AG10803 (cell line): ENCODE measurements around the gene GPS1.

Source experiments
- DNase-seq: peaks from one replicate; pipeline ENCODE4 v3.0.0; 2010; ENCODE audit warnings: low read depth
- H3K4me3 ChIP-seq: 2 replicates; pipeline ENCODE4 v1.5.1; 2011; ENCODE audit warnings: mild to moderate bottlenecking, low read length, control low read depth
- CTCF ChIP-seq: conservative IDR thresholded peaks from 2 replicates; pipeline ENCODE4 v1.5.1; 2011; ENCODE audit warnings: mild to moderate bottlenecking, low read length, control low read depth, inconsistent platforms

GPS1 gene

GRCh38 chr17:82007228-82007494 lies 44.5 kb upstream of the GPS1 start:
- no peak for DNase-seq

GRCh38 chr17:82007495-82008257 lies 44.0 kb upstream of the GPS1 start:
- DNase-seq: no peak
- TF ChIP-seq CTCF: no peak
- no peak overlapping the region for H3K4me3 ChIP-seq

More at GRCh38 chr17:82007228-82007494, 44.5 kb upstream of the GPS1 start:
- no peak for TF ChIP-seq CTCF
- H3K4me3 ChIP-seq: no peak overlapping the region

GRCh38 chr17:82008258-82008940 lies 43.3 kb upstream of the GPS1 start:
- TF ChIP-seq CTCF: no peak
- DNase-seq: no peak
- H3K4me3 ChIP-seq: no peak overlapping the region

GRCh38 chr17:82008941-82009405 lies 42.7 kb upstream of the GPS1 start:
- TF ChIP-seq CTCF: no peak
- no peak overlapping the region for H3K4me3 ChIP-seq
- DNase-seq: no peak

- DNase-seq: no peak
- no peak for TF ChIP-seq CTCF
- H3K4me3 ChIP-seq: no peak overlapping the region
Observed at GRCh38 chr17:82009413-82009812, 42.3 kb upstream of the GPS1 start.

GRCh38 chr17:82010575-82011525 lies 40.8 kb upstream of the GPS1 start:
- no peak for TF ChIP-seq CTCF

More at GRCh38 chr17:82010575-82011525, 40.8 kb upstream of the GPS1 start:
- H3K4me3 ChIP-seq: no peak overlapping the region
- DNase-seq: no peak
